ENCODE measurements around the gene ROR2.
"Not testable (repeated sequence)": the region's sequence is repeated elsewhere in the genome, so short reads cannot be mapped to it uniquely, and the experiment has no call there.

Gene ROR2

GRCh38 chr9:91571036-91571435 lies 379.0 kb downstream of the ROR2 start:
- Mint-ChIP-seq H3K36me3 (ENCODE audit: low read depth) (no peaks in the 10 kb centered on the region), H3K27me3 (peaks cover 8% of the 10 kb centered on the region), H3K9me3 (no peaks in the 10 kb centered on the region), H3K4me1 (no peaks in the 10 kb centered on the region), H3K27ac (no peak overlapping the region), H3K4me3 (no peak overlapping the region)
- ATAC-seq, result no peak
- no peak for DNase-seq

DNA sequence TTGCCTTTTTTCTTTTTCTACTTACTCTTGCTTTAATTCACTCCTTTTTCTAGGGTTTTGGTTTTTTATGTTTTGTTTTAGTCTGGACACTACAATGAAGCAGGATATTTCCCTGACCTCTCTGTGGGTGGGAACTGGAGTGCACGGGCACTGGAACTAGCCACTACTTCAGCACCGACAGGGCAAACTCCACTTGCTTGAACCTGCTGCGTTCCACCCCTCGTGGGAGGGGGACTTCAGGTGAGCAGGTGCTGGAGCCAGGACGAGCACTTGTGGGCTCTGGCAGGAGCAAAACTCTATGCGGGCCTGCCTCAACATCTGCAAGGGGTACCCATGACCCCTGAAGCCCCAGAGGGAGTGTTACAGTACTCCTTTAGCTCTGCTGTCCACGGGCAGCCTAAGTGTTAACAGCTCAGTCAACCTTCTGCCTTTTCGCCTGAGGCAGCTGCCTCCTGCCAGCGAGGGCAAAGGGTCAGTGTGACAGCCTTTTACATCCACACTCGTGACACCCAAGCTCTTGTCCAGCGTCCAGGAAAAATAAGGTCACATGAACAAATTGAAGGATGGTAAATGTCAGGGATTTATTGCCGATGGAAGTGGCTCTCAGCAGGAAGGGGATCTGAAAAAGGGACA lies 382.3 kb downstream of the ROR2 start:
- Mint-ChIP-seq H3K36me3 (ENCODE audit: low read depth) (no peaks in the 10 kb centered on the region), H3K9me3 (no peaks in the 10 kb centered on the region), H3K27me3 (peaks cover 11% of the 10 kb centered on the region), H3K4me3 (no peak overlapping the region), H3K27ac (no peak overlapping the region), H3K4me1 (no peaks in the 10 kb centered on the region)
- DNase-seq (no peak), ATAC-seq (no peak)

- H3K9me3 Mint-ChIP-seq, result no peaks in the 10 kb centered on the region
Observed at GRCh38 chr9:91564081-91564670, 385.9 kb downstream of the ROR2 start.

GRCh38 chr9:91562416-91562815 lies 387.6 kb downstream of the ROR2 start:
- Mint-ChIP-seq H3K36me3 (ENCODE audit: low read depth) (no peaks in the 10 kb centered on the region), H3K27me3 (peaks cover 26% of the 10 kb centered on the region), H3K4me1 (no peaks in the 10 kb centered on the region), H3K9me3 (no peaks in the 10 kb centered on the region), H3K27ac (no peak overlapping the region), H3K4me3 (no peak overlapping the region)
- DNase-seq (no peak), ATAC-seq (no peak)

More at GRCh38 chr9:91564081-91564670, 385.9 kb downstream of the ROR2 start:
- no peak overlapping the region for H3K27ac Mint-ChIP-seq
- peaks cover 18% of the 10 kb centered on the region for H3K27me3 Mint-ChIP-seq
- no peak for DNase-seq
- ATAC-seq, result no peak
- H3K4me3 Mint-ChIP-seq, result no peak overlapping the region
- H3K36me3 Mint-ChIP-seq (ENCODE audit: low read depth), result no peaks in the 10 kb centered on the region
- no peaks in the 10 kb centered on the region for H3K4me1 Mint-ChIP-seq

GRCh38 chr9:91560301-91560700 lies 389.7 kb downstream of the ROR2 start:
- no peak for ATAC-seq
- Mint-ChIP-seq H3K4me1 (no peaks in the 10 kb centered on the region), H3K27ac (no peak overlapping the region), H3K9me3 (no peaks in the 10 kb centered on the region), H3K4me3 (no peak overlapping the region), H3K27me3 (peaks cover 26% of the 10 kb centered on the region), H3K36me3 (ENCODE audit: low read depth) (no peaks in the 10 kb centered on the region)
- DNase-seq, result no peak

GRCh38 chr9:91558879-91559278 lies 391.1 kb downstream of the ROR2 start:
- H3K9me3 Mint-ChIP-seq, result no peaks in the 10 kb centered on the region
- no peak overlapping the region for H3K27ac Mint-ChIP-seq
- peaks cover 29% of the 10 kb centered on the region for H3K27me3 Mint-ChIP-seq
- no peaks in the 10 kb centered on the region for H3K4me1 Mint-ChIP-seq
- no peak for DNase-seq
- no peaks in the 10 kb centered on the region for H3K36me3 Mint-ChIP-seq (ENCODE audit: low read depth)
- no peak for ATAC-seq
- H3K4me3 Mint-ChIP-seq, result no peak overlapping the region

DNA sequence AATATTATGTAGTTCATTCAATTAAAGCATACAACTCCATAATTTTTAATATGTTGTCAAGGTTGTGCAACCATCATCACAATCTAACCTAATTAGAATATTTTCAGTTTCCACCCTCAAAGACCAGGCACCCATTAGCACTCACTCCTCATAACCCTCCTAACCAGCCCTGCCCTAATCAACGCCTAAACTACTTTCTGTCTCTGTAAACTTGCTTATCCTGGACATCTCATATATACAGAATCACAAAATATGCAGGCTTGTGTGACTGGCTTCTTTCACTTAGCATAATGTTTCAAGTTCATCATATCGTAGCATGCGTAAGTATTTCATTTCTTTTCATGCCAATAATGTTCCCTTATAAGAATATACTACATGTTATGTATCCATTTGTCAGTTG lies 391.6 kb downstream of the ROR2 start:
- H3K36me3 Mint-ChIP-seq (ENCODE audit: low read depth), result no peaks in the 10 kb centered on the region
- H3K4me3 Mint-ChIP-seq, result no peak overlapping the region
- H3K9me3 Mint-ChIP-seq, result no peaks in the 10 kb centered on the region
- H3K4me1 Mint-ChIP-seq, result no peaks in the 10 kb centered on the region
- no peak overlapping the region for H3K27ac Mint-ChIP-seq
- peaks cover 27% of the 10 kb centered on the region for H3K27me3 Mint-ChIP-seq
- ATAC-seq (no peak), DNase-seq (no peak)

- Mint-ChIP-seq H3K36me3 (ENCODE audit: low read depth) (no peaks in the 10 kb centered on the region), H3K4me3 (no peak overlapping the region), H3K4me1 (no peaks in the 10 kb centered on the region), H3K9me3 (no peaks in the 10 kb centered on the region), H3K27ac (no peak overlapping the region), H3K27me3 (peaks cover 27% of the 10 kb centered on the region)
- DNase-seq (no peak), ATAC-seq (no peak)
Observed at GRCh38 chr9:91557327-91557726, 392.7 kb downstream of the ROR2 start.

GRCh38 chr9:91555132-91555531 lies 394.9 kb downstream of the ROR2 start:
- Mint-ChIP-seq H3K27me3 (peaks cover 18% of the 10 kb centered on the region), H3K9me3 (no peaks in the 10 kb centered on the region), H3K4me1 (no peaks in the 10 kb centered on the region), H3K27ac (no peak overlapping the region), H3K36me3 (ENCODE audit: low read depth) (no peaks in the 10 kb centered on the region), H3K4me3 (no peak overlapping the region)
- ATAC-seq (no peak), DNase-seq (no peak)

GRCh38 chr9:91549177-91549576 lies 400.9 kb downstream of the ROR2 start:
- peaks cover 5% of the 10 kb centered on the region for H3K27me3 Mint-ChIP-seq
- no peaks in the 10 kb centered on the region for H3K36me3 Mint-ChIP-seq (ENCODE audit: low read depth)
- no peaks in the 10 kb centered on the region for H3K9me3 Mint-ChIP-seq
- no peak overlapping the region for H3K4me3 Mint-ChIP-seq
- DNase-seq (no peak), ATAC-seq (no peak)
- H3K27ac Mint-ChIP-seq, result no peak overlapping the region
- H3K4me1 Mint-ChIP-seq, result no peaks in the 10 kb centered on the region

- DNase-seq (no peak), ATAC-seq (no peak)
- Mint-ChIP-seq H3K36me3 (ENCODE audit: low read depth) (no peaks in the 10 kb centered on the region), H3K9me3 (no peaks in the 10 kb centered on the region), H3K4me1 (no peaks in the 10 kb centered on the region), H3K27ac (no peak overlapping the region), H3K27me3 (peaks cover 9% of the 10 kb centered on the region), H3K4me3 (no peak overlapping the region)
Observed at GRCh38 chr9:91547081-91547480, 402.9 kb downstream of the ROR2 start.

GRCh38 chr9:91546574-91546973 lies 403.5 kb downstream of the ROR2 start:
- Mint-ChIP-seq H3K4me1 (no peaks in the 10 kb centered on the region), H3K4me3 (no peak overlapping the region), H3K27me3 (peaks cover 9% of the 10 kb centered on the region), H3K36me3 (ENCODE audit: low read depth) (no peaks in the 10 kb centered on the region), H3K9me3 (no peaks in the 10 kb centered on the region), H3K27ac (no peak overlapping the region)
- ATAC-seq (peak; percentile 57), DNase-seq (no peak)

DNA sequence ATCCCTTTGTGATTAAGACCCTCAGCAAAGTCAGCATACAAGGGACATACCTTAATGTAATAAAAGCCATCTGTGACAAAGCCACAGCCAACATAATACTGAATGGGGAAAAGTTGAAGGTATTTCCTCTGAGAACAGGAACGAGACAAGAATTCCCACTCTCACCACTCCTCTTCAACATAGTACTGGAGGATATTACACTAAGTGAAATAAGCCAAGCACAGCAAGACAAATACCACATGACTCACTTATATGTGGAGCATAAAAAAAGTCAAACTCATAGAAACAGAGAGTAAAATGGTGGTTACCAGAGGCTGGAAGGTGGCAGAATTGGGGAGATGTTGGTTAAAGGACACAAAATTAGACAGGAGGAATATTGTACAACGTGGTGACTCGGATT lies 408.3 kb downstream of the ROR2 start:
- no peaks in the 10 kb centered on the region for H3K9me3 Mint-ChIP-seq
- H3K27me3 Mint-ChIP-seq, result peaks cover 15% of the 10 kb centered on the region
- H3K36me3 Mint-ChIP-seq (ENCODE audit: low read depth), result no peaks in the 10 kb centered on the region
- no peak overlapping the region for H3K27ac Mint-ChIP-seq
- ATAC-seq (no peak), DNase-seq (no peak)
- H3K4me1 Mint-ChIP-seq, result peaks cover 8% of the 10 kb centered on the region
- no peak overlapping the region for H3K4me3 Mint-ChIP-seq

- H3K4me1 Mint-ChIP-seq; ATAC-seq; H3K9me3 Mint-ChIP-seq; H3K36me3 Mint-ChIP-seq (ENCODE audit: low read depth); DNase-seq; H3K27ac Mint-ChIP-seq; H3K4me3 Mint-ChIP-seq: not testable (repeated sequence)
- peaks cover 15% of the 10 kb centered on the region for H3K27me3 Mint-ChIP-seq
Observed at GRCh38 chr9:91540506-91540905, 409.5 kb downstream of the ROR2 start.

- H3K27ac Mint-ChIP-seq, result no peak overlapping the region
- H3K9me3 Mint-ChIP-seq, result no peaks in the 10 kb centered on the region
- no peak overlapping the region for H3K4me3 Mint-ChIP-seq
- no peak for ATAC-seq
- no peak for DNase-seq
- H3K27me3 Mint-ChIP-seq, result peaks cover 11% of the 10 kb centered on the region
- H3K4me1 Mint-ChIP-seq, result peaks cover 8% of the 10 kb centered on the region
- H3K36me3 Mint-ChIP-seq (ENCODE audit: low read depth), result no peaks in the 10 kb centered on the region
Observed at GRCh38 chr9:91536211-91536691, 413.8 kb downstream of the ROR2 start.
